ENCODE data around the gene ANKFY1. TPM values are rescaled to one million over a fixed set of nuclear protein-coding genes. Genes with fewer than 3 reads are reported as not detected.
A peak's percentile ranks its signal among the peaks of the same experiment; 100 is the strongest.
"Not testable (repeated sequence)": the region's sequence is repeated elsewhere in the genome, so short reads cannot be mapped to it uniquely, and the experiment has no call there.

ANKFY1 gene
- polyA plus RNA-seq, 5 donors, result 44.6 to 55.2 (median 51.7) TPM

DNA sequence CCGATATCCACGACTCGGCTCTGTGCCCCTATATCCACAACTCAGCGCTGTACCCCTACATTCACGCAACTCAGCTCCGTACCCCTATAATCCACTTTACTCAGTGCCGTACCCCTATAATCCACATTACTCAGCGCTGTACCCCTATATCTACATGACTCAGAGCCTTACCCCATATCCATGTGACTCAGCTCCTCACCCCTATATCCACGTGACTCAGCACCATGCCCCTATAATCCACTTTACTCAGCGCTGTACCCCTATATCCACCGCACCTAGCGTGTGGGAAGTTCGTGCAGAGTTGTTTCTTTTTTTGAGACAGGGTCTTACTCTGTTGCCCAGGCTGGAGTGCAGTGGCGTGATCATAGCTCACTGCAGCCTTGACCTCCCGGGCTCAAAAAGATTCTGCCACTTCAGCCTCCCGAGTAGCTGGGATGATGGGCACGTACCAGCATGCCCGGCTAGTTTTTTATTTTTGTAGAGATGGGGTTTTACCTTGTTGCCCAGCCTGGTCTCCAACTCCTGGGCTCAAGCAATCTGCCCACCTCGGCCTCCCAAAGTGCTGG is 103.4 kb downstream of the ANKFY1 start:
- no peak for DNase-seq

DNA sequence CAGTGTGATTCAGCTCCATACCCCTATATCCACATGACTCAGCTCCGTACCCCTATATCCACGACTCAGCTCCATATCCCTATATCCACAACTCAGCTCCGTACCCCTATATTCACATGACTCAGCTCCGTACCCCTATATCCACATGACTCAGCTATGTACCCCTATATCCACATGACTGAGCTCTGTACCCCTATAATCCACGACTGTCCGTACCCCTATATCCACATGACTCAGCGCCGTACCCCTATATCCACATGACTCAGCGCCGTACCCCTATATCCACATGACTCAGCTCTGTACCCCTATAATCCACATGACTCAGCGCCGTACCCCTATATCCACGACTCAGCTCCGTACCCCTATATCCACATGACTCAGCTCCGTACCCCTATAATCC is 104.0 kb downstream of the ANKFY1 start:
- DNase-seq, result no peak

DNA sequence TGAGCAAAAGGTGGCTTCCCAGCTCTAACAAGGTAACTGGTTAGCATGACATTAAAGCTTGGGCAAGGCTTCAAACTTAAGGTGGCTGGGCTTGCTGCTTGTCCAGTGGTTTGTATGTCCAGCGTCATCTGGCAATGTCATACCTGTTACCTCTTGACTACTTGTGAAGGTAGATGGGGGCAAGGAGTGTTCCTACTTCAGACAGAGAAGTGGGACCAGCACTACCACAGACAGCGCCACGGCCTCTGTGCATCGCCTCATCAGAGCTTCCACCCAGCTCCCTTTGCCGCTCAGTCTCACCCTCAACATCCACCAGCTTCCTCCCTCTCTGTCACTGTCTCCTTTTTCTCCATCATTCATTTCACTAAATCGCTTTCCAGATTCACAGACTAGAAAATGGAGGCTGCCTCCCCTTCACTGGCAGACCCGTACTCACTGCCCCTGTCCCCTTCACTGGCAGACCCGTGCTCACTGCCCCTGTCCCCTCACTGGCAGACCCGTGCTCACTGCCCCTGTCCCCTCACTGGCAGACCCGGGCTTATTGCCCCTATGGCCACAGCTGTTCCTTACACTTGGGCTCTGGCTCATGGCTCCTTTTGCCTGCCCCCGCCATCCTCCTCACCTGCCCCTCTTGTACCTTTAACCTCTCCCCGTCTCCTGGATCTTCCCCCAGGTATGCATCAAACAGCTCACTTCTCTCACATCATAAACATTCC is 106.0 kb downstream of the ANKFY1 start:
- DNase-seq, result no peak

DNA sequence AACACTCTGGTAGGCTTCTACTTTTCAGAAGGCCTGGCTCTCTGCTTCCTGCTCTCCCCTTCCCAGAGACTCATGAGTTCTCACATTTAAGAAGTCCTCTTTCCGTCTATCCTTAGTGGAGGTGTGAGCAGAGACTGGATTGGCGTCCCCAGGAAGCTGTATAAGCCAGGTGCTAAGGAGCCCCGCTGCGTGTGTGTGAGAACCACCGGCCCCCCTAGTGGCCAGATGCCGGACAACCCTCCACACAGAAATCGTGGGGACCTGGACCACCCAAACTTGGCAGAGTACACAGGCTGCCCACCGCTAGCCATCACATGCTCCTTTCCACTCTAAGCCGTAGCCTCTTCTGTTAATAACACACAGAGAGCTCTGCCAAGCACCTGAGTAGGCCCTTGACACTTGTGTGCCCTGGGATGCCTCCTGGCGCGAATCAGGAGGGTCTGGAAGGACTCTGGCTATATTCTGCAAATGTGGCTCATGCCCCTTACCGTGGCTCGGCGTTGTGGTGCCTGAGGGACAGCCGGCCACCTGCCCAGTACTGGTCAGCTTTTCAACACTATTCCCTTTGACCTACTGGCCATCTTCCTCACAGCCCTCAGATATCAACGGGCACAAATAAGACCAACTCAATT is 106.9 kb downstream of the ANKFY1 start:
- DNase-seq, result no peak

DNA sequence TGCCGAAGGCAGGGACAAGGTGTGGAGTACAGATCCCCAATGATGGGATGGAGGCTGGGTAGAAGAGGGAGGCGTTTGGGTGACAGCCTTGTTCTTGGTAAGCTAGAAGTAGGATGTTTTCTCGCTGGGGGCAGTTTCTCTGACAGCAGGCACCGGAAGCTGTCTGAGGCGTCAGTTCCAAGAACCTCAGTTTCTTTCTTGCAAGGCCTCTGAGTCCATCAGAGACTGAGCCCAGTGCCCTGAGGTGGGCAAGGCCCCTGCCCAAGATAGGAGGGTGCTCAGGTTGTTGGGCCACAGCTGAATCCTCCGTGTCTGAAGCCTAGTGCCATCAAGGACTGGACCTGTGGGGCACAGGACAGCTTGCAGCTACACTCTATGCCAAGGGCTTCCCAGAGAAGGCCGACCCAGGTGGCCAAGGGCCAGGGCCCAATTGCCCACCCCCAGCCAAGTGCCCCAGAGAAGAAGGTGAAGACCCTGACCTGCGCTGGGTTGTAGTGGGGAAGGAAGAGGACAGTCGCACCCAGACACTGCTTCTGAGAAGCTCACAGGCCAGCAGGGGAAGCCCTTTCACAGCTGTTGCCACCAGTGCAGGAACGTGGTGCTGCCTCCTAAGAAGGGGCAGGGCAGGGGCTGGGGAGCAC is 107.7 kb downstream of the ANKFY1 start:
- DNase-seq, result no peak

DNA sequence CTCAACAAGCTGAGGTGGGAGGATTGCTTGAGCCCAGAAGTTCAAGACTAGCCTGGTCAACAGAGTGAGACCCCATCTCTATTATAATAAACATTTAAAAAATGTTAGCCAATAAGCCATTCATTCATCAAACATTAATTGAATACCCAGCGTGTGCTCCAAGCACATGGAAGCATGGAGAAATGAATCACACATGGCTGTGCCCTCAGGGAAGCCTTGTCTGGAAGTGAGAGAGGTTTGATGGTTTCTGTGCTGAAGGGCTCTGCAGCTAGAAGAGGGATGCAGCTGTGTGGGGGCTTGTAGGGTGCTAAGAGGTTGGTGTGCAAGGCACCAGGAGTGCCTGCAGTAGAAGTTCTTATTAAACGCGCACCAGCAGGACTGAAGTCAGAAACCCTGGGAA is 109.6 kb downstream of the ANKFY1 start:
- no peak for DNase-seq

DNA sequence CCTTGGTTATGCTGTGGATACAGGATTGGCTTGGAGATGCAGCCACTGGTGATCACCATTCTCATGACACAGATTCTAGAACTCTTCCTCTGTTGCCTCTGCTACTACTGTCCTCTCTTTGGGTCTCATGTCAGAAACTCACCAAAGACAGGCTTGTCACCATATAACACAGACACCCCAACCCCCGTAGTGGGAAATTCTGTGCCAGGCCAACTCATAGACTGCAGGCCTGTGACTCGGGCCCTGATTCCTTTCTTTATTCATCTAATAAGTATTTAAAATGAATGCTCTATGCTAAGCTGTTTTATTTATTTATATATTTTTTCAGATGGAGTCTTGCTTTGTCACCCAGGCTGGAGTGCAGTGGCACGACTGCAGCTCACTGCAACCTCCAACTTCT is 111.3 kb downstream of the ANKFY1 start:
- no peak for DNase-seq

DNA sequence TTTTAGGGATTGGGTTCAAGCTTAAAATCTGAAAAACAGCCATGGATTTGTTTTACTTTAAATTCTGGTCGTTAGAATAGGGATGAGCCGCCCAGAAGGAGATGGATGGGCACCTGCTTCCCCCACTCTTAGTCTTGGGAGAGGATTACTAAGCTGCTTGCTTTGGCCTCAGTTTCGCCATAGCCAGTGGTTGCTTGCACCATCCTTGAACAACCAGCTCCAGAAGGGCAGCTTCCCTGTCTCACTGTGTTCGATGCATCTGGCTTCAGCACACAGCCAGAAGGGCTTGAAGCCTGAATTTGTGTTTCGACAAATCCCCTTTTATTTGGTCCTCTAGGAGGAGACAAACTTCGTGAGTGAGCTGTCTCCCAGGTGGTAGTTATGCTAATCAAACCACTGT is 113.7 kb downstream of the ANKFY1 start:
- no peak for DNase-seq

DNA sequence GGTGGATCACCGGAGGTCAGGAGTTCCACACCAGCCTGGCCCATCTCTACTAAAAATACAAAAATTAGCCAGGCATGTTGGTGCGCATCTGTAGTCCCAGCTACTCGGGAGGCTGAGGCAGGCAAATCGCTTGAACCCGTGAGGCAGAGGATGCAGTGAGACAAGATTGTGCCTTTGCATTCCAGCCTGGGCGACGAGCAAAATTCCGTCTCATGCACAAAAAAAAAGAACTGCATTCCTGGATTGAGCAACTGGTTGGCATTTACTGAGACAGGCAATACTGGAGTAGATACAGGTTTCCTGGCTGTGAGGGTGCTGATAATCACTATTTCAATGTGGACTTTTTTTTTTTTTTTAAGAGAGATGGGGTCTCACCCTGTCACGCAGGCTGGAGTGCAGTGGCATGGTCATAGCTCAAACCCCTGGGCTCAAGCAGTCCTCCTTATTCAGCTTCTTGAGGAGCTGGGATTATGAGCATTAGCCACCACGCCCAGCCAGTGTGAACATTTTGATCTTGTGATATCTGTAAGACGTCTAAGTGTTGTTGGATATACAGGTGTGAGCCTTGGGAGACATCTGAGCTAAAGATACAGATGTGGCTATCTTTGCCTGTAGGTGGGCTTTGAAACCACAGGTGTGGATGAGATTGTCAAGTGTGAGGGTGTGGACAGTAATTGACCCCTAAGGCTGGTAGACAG is 115.0 kb downstream of the ANKFY1 start:
- DNase-seq, result no peak

DNA sequence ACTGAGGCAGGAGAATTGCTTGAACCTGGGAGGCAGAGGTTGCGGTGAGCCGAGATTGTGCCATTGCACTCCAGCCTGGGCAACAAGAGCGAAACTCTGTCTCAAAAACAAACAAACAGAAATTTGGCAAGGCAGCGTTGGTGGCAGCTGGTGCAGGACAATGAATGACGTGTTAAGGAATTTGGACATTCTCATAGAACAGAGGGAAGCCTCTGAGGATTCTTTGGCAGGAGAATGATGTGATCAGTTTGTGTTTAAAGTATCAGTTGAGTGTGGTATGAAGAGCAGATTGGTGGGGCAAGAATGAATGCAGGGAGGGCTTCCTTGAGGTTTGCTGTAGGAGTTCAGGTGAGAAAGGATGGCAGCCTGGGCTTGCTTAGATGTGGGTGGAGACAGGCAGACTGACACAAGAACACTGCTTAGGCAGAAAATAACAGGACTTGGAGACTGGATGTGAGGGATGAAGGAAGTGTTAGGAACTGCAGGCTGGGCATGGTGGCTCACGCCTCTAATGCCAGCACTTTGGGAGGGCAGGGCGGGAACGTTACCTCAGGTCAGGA is 115.9 kb downstream of the ANKFY1 start:
- peak in 1 of 2 donors; percentile 46 for DNase-seq

DNA sequence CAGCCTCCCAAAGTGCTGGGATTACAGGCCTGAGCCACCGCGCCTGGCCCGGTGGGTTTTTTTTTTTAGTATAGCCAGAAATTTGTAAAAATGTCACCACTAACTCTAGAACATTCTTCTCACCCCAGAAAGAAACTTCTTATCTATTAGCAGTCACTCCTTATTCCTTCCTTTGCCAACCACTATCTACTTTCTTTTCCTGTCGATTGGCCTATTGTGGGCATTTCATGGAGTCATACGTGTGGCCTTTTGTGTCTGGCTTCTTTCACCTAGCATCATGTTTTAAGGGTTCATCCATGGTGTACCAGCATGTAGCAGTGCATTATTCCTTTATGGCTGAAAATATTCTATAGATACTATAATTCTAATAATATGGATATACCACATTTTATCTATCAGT is 117.1 kb downstream of the ANKFY1 start:
- no peak for DNase-seq

DNA sequence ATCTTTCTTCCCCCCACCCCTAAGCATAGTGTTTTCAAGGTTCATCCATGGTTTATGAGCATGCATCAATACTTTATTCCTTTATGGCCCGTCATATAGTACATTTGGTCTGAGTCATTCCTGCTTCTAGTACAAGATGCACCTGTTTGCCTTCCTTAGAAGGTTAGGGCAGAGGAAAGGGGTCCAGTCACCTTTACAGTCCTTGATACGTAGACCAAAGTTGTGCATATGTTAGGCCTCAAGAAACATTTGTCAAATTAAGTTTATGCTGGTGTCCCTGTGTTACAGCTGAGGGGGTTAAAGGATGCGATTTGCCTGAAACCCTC is 119.4 kb downstream of the ANKFY1 start:
- no peak for DNase-seq

DNA sequence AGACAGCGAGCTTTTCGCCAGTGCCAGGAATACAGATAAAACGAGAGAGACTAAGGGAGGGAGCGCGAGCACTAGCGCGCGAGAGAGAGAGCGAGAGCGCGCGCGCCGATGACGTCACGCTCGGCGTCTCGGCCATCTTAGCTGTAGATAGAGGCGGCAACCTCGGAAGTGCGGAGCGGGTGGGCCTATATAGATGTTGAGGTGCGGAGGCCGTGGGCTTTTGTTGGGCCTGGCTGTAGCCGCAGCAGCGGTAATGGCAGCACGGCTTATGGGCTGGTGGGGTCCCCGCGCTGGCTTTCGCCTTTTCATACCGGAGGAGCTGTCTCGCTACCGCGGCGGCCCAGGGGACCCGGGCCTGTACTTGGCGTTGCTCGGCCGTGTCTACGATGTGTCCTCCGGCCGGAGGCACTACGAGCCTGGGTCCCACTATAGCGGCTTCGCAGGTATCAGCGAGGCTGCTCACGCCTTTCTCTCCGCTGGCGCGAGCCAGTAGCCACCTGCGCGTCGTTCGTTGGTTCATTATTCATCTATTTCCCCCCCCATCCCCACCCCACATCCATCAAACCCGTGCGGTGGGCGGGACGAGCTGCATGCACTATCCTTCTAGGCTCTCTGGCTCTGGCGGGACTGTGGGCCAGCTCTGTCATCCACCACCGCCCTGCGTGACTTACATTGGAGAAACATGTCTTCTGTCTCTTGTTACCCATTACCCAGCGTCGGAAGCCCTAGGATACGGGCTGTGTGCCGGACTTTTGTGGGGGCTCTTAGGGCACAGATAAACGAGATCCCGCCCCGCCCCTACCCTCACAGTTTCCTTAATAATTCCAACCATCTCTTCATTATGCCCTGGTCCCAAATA is 120.0 kb downstream of the ANKFY1 start:
- peak; percentile 96 for DNase-seq

DNA sequence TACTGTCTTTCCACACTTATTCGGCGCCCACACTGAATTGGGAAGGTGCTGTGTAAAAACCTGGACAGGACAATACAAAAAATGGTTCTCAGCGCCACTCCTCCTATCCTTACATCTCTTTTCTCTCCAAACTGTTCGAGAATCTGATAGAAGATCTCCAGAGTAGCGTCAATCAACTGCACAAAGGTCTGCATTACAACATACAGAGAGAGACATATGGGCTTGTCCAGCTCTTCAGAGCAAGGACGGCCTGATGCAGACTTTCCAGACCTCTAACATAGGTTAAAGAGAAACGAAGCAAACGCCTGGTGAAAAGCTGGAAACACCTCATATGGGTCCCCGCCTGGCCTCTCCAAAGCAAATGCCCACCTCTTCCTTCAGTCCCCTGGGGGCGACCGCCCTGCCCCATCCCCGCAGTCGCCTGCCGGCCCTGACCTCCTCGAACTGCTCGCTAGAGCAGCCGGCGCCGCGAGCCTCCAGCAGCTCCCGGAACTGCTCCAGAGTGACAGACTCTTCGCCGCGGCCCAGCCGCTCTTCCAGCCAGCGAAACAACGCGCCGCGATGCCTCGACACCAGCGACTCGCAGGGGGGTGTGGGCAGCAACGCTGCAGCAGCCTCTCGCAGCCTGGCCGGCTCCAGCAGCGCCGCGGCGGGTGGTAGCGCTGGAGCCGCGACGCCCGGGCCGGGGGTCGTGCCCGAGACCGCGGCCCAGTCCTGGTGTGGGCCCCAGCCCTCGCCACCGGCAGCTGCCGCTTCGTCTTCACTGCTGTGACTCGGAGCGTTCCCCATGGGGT is 121.5 kb downstream of the ANKFY1 start:
- DNase-seq, result no peak

DNA sequence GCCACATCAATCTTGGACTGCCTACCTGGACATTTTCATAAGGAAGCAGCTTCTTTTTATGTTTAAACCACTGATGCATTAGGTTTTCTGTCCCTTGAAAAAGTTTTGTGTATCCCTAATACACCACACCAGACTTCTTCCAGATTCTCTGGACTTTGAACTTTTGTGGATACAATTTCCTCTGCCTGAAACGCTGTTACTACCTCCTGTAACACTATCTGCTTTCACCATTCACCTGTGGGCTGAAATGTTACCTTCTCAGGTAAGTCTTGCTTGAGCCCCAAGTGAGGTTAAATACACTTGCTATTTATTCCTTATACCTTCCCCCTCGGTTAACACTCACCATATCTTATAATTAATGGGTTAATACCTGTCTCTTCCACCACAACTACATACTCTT is 123.7 kb downstream of the ANKFY1 start:
- no peak for DNase-seq

DNA sequence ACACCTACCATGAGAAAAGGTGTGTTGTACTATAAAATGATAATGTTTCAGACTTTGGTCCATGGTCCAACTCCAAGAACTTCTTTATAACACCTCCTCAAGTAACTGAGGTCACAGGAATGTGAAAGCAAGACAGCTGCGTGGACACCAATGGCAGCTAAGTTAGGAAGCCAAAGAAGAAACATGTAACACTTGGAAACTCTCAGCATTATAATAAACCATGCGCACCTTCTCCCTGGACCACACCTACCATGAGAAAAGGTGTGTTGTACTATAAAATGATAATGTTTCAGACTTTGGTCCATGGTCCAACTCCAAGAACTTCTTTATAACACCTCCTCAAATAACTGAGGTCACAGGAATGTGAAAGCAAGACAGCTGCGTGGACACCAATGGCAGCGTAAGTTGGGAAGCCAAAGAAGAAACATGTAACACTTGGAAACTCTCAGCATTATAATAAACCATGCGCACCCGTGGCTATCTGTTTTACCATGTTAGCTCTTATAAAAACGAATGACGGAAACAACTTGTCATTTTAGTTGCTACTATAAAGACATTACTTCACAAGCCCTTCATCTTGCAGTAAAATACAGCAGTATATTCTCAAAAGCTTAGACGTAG is 124.8 kb downstream of the ANKFY1 start:
- not testable (repeated sequence) for DNase-seq

DNA sequence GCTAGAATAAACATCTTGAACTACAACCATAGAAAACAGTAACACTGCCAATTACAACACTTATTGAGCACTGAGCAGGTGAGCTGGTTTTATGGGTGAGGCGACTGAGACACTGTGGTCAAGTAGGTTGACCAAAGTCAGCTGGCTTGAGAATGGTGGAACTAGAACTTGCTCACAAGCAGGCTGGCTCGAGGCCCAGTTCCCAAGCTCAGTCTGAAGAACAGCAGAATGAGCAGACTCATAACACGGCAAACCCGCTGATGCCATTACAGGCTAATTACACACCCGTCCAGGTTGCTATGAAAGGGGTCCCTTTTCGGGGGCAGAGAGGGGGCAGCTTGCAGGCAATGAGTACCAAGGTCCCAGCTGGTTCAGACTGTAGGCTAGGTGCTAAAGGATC is 127.4 kb downstream of the ANKFY1 start:
- DNase-seq, result no peak

DNA sequence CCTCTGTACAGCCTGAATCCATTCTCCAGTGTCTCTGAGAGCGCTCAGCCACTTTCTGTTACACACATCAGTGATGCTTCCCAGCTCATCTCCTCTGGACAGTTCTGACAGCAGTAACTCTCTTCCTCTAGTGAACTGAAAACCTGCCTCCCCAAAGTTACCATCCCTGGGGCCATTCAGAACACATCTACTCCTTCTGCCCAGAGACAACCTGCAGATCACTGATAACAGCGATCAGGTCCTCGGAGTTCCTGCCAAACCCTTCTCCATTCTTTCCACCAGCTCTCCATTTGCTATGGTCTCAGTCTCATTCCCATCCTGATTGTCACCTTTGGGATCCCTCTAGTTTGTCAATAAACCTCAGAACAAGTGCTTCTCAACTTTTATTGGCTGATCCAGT is 128.3 kb downstream of the ANKFY1 start:
- no peak for DNase-seq

DNA sequence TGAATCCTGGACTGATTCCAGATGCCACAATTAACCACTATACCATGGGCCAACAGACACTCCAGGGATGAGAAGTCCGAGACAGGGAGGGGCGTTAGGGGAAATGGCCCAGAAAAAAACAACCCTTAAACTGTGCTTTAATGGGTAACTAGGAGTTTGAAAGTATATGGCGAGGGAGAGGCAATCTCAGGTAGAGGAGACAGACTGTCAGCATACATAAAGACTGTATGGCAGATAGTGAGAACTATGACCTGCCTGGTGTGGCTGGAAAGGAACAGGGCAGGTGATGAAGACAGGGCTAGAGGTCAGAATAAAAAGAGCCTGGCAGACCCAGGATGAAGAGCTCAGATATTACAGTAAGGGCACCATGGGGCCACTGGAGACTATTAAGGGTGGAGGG is 129.1 kb downstream of the ANKFY1 start:
- DNase-seq, result no peak

DNA sequence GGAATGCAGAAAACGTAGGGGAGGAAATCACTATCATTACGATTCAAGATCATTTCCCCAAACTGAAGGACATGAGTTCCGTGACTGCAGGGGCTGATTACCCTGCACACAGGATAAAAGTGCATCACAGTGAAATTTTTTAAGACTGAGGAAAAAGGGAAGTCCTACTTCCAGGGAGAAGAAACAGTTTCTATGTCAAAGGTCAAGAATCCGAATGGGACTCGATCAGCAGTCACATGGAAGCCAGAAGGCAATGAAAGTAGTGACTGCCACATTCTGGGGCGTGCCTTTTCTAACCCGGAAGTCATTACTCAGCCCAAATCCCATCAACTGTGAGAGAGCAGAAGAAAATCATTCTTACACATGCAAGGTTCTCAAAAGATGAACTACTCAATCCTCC is 133.1 kb downstream of the ANKFY1 start:
- DNase-seq, result no peak
